ENCODE measurements around the gene IL1A. TPM values are rescaled to one million over a fixed set of nuclear protein-coding genes. Genes with fewer than 3 reads are reported as not detected.

The IL1A gene
- total and polyA plus RNA-seq, 9 of the 15 experiments (the other 6 are each of a cell fraction or from before 2014, with no cell fraction given): 0.03 to 0.27 (median 0.14) TPM; not detected in 2

- peak; percentile 94 to 97 for TF ChIP-seq MNT (conservative IDR thresholded peaks at IDR 0.05)
- 0 out of 2 replicates have a peak, but pooled peaks have one; percentile 15 for TF ChIP-seq PML (IDR thresholded peaks at IDR 0.05; ENCODE audit: low read length)
- no peak for TF ChIP-seq HNRNPH1 (optimal IDR thresholded peaks at IDR 0.05; ENCODE audit: low read depth, low read length)
- TF ChIP-seq ZNF311 (CRISPR knock-in tag; IDR thresholded peaks at IDR 0.05): no peak
- peak; percentile 91 for TF ChIP-seq NEUROD1 (IDR thresholded peaks at IDR 0.05; ENCODE audit: borderline replicate concordance, low read depth, low read length, partially characterized antibody)
- TF ChIP-seq CHAMP1 (IDR thresholded peaks at IDR 0.05): peak; percentile 97
- TF ChIP-seq NFATC3 (IDR thresholded peaks at IDR 0.05): no peak
- peak; percentile 90 for TF ChIP-seq ZBTB12 (CRISPR knock-in tag; IDR thresholded peaks at IDR 0.05)
- TF ChIP-seq SRF (CRISPR knock-in tag; IDR thresholded peaks at IDR 0.05): 0 out of 4 replicates have a peak, but pooled peaks of 1 of the 2 experiments have one; percentile 11
- no peak for TF ChIP-seq HDGF (IDR thresholded peaks at IDR 0.05)
- TF ChIP-seq CCNT2 (IDR thresholded peaks at IDR 0.05; ENCODE audit: borderline replicate concordance, extremely low read depth, insufficient read length, low read depth, low read length): peak; percentile 79
- TF ChIP-seq EGR1 (conservative IDR thresholded peaks at IDR 0.05): peak; percentile 92
- TF ChIP-seq POLR2B (IDR thresholded peaks at IDR 0.05; ENCODE audit: low read depth, partially characterized antibody): peak; percentile 19
- peak; percentile 76 for TF ChIP-seq ZNF511 (CRISPR knock-in tag; IDR thresholded peaks at IDR 0.05)
- peak; percentile 73; the same call in 1 of the 2 replicates for TF ChIP-seq RNF2 (IDR thresholded peaks at IDR 0.05)
- TF ChIP-seq PHF20 (IDR thresholded peaks at IDR 0.05; ENCODE audit: partially characterized antibody): peak; percentile 36
- TF ChIP-seq MLLT1 (IDR thresholded peaks at IDR 0.05): no peak; a peak in 1 of 4 replicates
- no peak for TF ChIP-seq ARHGAP35 (IDR thresholded peaks at IDR 0.05; ENCODE audit: partially characterized antibody)
- TF ChIP-seq MYC (IDR thresholded peaks at IDR 0.05; ENCODE audit: low read depth, low read length): peak; percentile 73
- TF ChIP-seq MYC (CRISPR knock-in tag; IDR thresholded peaks at IDR 0.05; ENCODE audit: borderline replicate concordance, low read depth): no peak
These were observed 19.9 kb downstream of the IL1A start, which contains the start of gene CKAP2L (continued) for GRCh38 chr2:112764071-112765044.

Data from K562 (cell line).